Breast epithelium (tissue), 4 donors: ENCODE measurements around the gene COL7A1. TPM values are rescaled to one million over a fixed set of nuclear protein-coding genes. Genes with fewer than 3 reads are reported as not detected.
A peak's percentile ranks its signal among the peaks of the same experiment; 100 is the strongest.

Source experiments
- DNase-seq, 2 donors: peaks; one replicate each; pipeline ENCODE4 v3.0.0-alpha.2; 2019; ENCODE audit warnings: low spot score in 2 of 2
- H3K27ac ChIP-seq, 2 donors: fragments of 200-600 bp; sonication (generic) in 1 of 2; one replicate each; pipeline ENCODE4 v1.5.1; 2016 to 2019; ENCODE audit warnings: mild to moderate bottlenecking in 1 of 2
- H3K27me3 ChIP-seq, 2 donors: fragments of 200-600 bp; sonication (generic) in 1 of 2; one replicate each; pipeline versions ENCODE4 v1.5.1 to v1.6.0; 2017 to 2019; ENCODE audit warnings: control low read depth in 1 of 2, mild to moderate bottlenecking in 1 of 2
- H3K36me3 ChIP-seq: fragments of 200-600 bp; one replicate; pipeline ENCODE4 v1.5.1; 2019
- H3K4me1 ChIP-seq, 2 donors: fragments of 200-600 bp; sonication (generic); one replicate each; pipeline ENCODE4 v1.5.1; 2016 to 2019; ENCODE audit warnings: control low read depth in 1 of 2
- H3K4me3 ChIP-seq, 3 donors: fragments of 200-600 bp; sonication (generic); 1 replicate in 2 of 3; 2 replicates in 1 of 3; pipeline ENCODE4 v1.5.1; 2016 to 2019; ENCODE audit warnings: mild to moderate bottlenecking in 3 of 3, moderate library complexity in 2 of 3
- H3K9me3 ChIP-seq, 2 donors: fragments of 200-600 bp; sonication (generic) in 1 of 2; one replicate each; pipeline ENCODE4 v1.5.1; 2016 to 2019; ENCODE audit warnings: control low read depth in 1 of 2
- POLR2A ChIP-seq: fragments of 450-650 bp; IDR thresholded peaks from one replicate; pipeline ENCODE4 v1.6.1; 2016; ENCODE audit warnings: antibody characterized with exemption, mild to moderate bottlenecking, moderate library complexity
- POLR2AphosphoS5 ChIP-seq, 3 donors: sonication (generic); formaldehyde crosslinking; IDR thresholded peaks; one replicate each; pipeline ENCODE4 v1.6.1; 2017; ENCODE audit warnings: antibody characterized with exemption in 3 of 3
- intact Hi-C: fragments of 100-400 bp; cut with DNase I; formaldehyde crosslinking; loops from one replicate; pipeline ENCODE4 v1.15.1; 2023; ENCODE audit warnings: low total_unique reads
- total RNA-seq, 3 donors: library from RNA; depleted of rRNA; stranded (reverse); fragments of >200 nt; gene quantifications; one replicate each; pipeline ENCODE4 v1.1.0, GENCODE V29; 2016
- TF ChIP-seq, protein P1 (sequence below), 3 donors: fragments of 450-650 bp; IDR thresholded peaks; one replicate each; pipeline ENCODE4 v1.5.1; 2016 to 2017; ENCODE audit warnings: antibody characterized with exemption in 3 of 3, mild to moderate bottlenecking in 3 of 3, moderate library complexity in 3 of 3

Gene COL7A1
- total RNA-seq, 3 donors from 2014 or later = 0.48 to 18.6 (median 12.5) TPM

DNA sequence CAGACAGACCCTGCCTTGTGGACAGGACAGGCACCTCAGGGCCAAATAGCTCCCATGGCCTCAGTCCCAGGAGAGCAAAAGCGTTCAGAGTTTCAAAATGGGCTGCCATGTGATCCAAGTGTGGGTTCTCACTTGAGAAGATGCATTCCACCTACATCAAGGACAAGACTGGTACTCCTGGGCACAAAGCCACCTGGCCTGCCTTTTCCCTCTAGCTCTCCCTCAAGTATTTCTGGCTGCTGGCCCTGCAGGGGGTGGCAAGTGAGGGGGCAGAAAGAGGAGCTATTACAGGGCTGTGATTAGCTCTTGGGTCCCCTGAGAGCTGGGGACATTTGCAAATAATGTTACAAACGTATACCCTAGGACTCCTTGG lies 6.5 kb upstream of the COL7A1 start:
- peak in 1 of 2 donors; percentile 75 for DNase-seq
- Histone ChIP-seq H3K4me3 (no peak overlapping the region), H3K27me3 (no peaks in the 10 kb centered on the region), H3K9me3 (no peaks in the 10 kb centered on the region), H3K4me1 (peaks cover 10 to 14% of the 10 kb centered on the region in 2 donors), H3K36me3 (peaks cover 24% of the 10 kb centered on the region), H3K27ac (peak overlapping the region in 1 of 2 donors; percentile 91)
- intact Hi-C loops = no loop called here
- TF ChIP-seq, protein P1, sequence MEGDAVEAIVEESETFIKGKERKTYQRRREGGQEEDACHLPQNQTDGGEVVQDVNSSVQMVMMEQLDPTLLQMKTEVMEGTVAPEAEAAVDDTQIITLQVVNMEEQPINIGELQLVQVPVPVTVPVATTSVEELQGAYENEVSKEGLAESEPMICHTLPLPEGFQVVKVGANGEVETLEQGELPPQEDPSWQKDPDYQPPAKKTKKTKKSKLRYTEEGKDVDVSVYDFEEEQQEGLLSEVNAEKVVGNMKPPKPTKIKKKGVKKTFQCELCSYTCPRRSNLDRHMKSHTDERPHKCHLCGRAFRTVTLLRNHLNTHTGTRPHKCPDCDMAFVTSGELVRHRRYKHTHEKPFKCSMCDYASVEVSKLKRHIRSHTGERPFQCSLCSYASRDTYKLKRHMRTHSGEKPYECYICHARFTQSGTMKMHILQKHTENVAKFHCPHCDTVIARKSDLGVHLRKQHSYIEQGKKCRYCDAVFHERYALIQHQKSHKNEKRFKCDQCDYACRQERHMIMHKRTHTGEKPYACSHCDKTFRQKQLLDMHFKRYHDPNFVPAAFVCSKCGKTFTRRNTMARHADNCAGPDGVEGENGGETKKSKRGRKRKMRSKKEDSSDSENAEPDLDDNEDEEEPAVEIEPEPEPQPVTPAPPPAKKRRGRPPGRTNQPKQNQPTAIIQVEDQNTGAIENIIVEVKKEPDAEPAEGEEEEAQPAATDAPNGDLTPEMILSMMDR (IDR thresholded peaks at IDR 0.05) = no peak
- TF ChIP-seq POLR2A (no peak), POLR2AphosphoS5 (IDR thresholded peaks at IDR 0.05) (no peak)

DNA sequence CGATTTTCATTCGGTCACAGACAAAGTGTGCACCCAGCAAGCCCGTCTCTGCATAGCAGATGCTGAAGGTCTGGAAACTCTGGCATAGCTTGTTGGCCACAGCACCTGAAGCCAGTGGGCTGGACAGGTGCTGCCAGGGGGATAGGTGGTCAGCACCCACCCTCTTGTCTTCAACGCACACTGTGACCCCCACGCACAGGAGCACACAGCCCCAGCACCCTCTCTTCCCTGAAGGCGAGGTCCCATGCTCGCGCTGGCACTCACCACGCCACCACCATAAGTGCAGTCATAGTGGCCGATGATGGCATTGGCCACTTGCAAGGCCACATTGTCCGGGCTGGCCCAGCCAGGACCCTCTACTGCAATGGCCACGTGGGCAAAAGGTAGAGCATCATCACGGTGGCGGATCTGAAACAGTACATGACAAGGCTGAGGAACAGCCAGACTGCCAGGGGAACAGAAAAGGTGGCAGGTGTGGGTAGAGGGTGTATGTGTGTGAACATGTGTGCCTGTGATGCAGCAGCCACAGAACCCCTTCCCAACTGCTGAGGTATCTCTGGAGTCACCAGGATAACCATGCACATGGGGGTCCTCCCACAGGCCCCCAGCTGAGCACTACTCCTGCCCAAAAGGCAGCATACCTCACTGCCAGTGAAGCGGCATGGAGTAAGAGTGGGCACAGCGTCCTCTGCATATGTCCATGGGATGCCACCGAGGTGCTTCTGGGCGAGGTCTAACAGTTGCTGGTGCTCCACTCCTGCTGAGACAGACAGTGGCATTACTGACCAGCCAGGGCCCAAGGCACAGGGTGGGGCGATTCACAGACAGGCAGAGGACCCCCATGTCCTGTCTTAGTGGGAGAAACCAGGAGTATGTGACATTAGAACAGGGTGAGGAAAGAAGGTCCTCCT lies 5.8 kb upstream of the COL7A1 start:
- Histone ChIP-seq H3K36me3 (peaks cover 24% of the 10 kb centered on the region), H3K27ac (peak overlapping the region; percentile 91 to 94), H3K4me3 (no peak overlapping the region), H3K9me3 (no peaks in the 10 kb centered on the region), H3K4me1 (peaks cover 10 to 14% of the 10 kb centered on the region in 2 donors), H3K27me3 (no peaks in the 10 kb centered on the region)
- TF ChIP-seq POLR2AphosphoS5 (IDR thresholded peaks at IDR 0.05) (no peak), POLR2A (no peak)
- TF ChIP-seq, protein P1 (IDR thresholded peaks at IDR 0.05) = no peak
- no peak for DNase-seq
- intact Hi-C loops = no loop called here

DNA sequence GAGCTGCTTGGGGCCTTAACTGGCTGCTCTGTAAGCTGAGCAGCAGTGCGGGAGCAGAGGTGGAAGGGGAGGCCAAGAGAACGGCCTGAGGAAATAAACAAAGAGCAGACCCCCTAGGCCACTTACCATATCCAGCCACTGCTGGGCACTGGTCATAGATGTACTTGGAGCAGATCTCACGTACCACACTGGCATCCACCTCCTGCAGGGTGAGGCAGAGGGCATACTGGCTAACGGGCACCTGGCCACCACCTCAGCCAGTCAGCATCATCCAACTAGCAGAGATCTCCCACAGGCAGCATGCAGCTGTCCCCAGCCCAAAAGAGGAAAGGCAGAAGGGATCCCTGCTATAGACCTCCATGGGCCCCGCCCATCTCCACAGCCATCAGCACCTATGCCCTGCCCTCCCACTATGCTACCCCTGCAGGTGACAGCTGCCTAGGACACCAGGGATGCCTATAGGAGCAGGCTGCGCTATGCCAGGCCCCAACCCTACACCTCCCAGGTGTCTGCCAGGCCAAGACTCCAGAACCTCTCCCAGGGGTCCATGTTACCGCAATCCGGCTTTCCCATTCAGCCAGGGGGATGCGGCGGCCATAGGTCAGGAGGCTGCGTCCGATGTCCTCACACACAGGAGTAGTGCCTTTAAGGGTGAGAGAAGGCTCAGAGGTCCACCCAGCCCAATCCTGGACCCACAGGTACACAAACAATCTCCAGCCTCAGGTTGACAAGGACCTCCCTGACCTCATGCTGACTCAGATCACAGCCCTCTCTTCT lies 4.6 kb upstream of the COL7A1 start:
- TF ChIP-seq, protein P1 (IDR thresholded peaks at IDR 0.05) = no peak
- no peak for TF ChIP-seq POLR2AphosphoS5 (IDR thresholded peaks at IDR 0.05)
- no peak for TF ChIP-seq POLR2A
- Histone ChIP-seq H3K27me3 (no peaks in the 10 kb centered on the region), H3K4me3 (peak overlapping the region in 1 of 3 donors; percentile 41), H3K36me3 (peaks cover 24% of the 10 kb centered on the region), H3K27ac (peak overlapping the region; percentile 91 to 94), H3K9me3 (no peaks in the 10 kb centered on the region), H3K4me1 (peaks cover 14 to 15% of the 10 kb centered on the region in 2 donors)
- DNase-seq = no peak
- intact Hi-C loops = no loop called here

DNA sequence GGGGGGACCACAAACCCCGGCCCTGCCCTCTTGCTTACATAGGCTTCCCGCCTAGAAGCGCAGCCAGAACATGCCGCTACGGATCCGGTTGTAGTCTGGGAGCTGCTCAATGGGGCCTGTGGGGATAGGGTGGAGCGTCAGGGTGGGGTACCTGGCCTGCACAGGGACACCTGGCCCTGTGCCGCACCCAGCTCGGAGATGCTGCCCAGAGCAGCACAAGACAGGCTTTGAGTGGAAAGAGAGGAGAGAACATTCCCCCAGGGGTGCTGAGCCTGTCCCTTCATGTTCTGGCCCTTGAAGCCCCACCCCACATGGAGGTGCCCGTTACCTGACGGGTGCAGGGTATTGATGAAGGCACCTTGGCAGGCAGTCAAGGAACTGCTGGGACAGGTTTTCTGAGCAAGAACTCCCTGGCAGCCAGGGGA lies 4.0 kb upstream of the COL7A1 start:
- DNase-seq = peak; percentile 77 to 98
- peaks cover 0 to 2% of the 10 kb centered on the region in 2 donors for H3K27me3 ChIP-seq
- H3K4me3 ChIP-seq = peak overlapping the region in 1 of 3 donors; percentile 41
- TF ChIP-seq, protein P1 (IDR thresholded peaks at IDR 0.05) = no peak
- peak in 1 of 3 donors; percentile 35 for TF ChIP-seq POLR2AphosphoS5 (IDR thresholded peaks at IDR 0.05)
- intact Hi-C loops = no loop called here
- peaks cover 24% of the 10 kb centered on the region for H3K36me3 ChIP-seq
- H3K9me3 ChIP-seq = no peaks in the 10 kb centered on the region
- H3K4me1 ChIP-seq = peaks cover 14 to 15% of the 10 kb centered on the region in 2 donors
- H3K27ac ChIP-seq = peak overlapping the region; percentile 91 to 94
